Measurements from ENCODE around the gene TMEM52B.

GRCh38 chr12:10205220-10205807 lies 26.5 kb downstream of the TMEM52B start:
- no peak for TF ChIP-seq CTCF (IDR thresholded peaks at IDR 0.05)
- TF ChIP-seq POLR2A (IDR thresholded peaks at IDR 0.05; ENCODE audit: low read depth) = no peak

All from esophagus muscularis mucosa (tissue), 3 donors.